Activated gamma-delta T cell treated with anti-CD3 and anti-CD28 coated beads, Interleukin-2, amount 50 U/mL, for 16 hours (primary cell): ENCODE data around the gene USP47.

Source experiments
- DNase-seq: peaks from one replicate; pipeline ENCODE4 v3.0.0-alpha.2; 2020; ENCODE audit warnings: low read depth

The USP47 gene

DNA sequence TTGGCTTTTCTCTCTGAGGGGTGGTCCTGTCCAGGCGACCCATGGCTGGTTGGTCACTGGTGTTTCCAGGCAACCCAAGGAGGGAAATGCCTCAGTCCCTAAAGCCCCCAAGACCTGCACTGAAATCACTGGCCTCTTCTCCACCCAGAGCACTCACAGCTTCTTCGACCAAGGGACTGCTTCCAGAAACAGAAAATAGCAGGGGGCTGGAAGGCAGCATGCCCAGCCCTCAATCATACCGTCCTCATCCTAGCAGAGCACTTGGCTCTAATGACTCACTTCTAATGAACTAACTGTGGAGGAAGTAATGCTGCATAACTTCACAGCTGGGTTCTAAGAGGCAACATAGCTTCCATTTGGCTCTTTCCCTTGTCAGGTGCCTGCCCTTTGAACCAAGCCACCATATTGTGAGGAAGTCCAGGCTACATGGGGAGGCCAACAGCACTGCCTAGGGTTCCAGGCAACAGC, 139.1 kb downstream of the USP47 start:
- no peak for DNase-seq

DNA sequence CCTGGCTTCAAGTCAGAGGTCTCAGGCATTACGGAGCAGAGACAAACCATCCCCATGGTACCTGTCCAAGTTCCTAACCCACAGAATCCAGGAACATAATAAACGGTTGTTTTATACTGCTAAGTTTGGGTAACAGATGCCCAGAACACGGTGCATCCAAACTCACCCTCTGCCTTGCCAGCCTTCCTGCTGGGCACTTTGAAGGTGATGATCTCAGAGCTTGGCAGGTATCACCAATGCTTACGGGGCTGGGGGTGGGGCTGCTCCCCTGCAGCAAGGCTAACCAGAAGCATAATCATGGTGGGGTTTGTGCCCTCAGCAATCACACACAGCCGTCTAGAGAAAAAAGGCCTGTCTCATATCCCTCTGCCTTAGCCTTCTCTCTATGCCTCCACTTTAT, 139.6 kb downstream of the USP47 start:
- DNase-seq: no peak

DNA sequence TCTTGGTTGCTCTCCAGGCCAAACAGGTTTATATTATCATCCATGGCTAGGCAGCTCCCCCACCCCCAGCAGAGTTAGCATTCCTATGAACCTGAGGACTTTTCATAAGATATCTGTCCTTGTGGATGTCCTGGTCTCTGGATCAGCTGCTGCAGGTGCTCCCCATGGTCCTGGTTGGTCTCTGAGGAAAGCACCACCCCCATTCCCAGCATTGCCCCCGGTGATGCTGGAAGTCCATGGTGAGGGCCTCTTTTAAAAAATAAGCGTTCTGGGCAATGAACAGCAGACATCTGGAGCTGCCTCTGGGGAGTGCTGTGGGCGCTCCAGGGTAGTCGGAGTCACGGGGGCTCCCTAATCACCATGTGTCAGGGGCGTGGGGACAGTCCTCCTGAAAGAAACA, 140.1 kb downstream of the USP47 start:
- no peak for DNase-seq

DNA sequence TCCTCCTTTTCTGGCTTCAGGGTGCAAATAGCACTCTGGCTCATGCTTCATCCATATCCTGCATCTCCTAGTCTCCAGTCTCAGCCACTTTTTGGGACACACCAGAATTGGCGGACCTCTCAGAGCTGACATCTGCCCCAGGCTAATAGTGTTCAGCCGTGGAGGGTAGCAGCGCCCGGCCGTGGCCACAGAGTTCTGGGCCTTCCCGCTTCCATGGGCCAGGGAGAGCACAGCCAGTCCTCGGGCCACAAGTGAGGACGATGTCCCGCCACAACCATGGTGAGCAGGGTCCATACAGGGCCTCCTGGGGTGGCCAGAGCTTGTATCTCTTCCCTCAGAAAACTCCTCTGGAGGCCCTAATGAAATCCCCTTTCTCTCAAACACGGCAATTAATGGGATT, 140.7 kb downstream of the USP47 start:
- DNase-seq: no peak

DNA sequence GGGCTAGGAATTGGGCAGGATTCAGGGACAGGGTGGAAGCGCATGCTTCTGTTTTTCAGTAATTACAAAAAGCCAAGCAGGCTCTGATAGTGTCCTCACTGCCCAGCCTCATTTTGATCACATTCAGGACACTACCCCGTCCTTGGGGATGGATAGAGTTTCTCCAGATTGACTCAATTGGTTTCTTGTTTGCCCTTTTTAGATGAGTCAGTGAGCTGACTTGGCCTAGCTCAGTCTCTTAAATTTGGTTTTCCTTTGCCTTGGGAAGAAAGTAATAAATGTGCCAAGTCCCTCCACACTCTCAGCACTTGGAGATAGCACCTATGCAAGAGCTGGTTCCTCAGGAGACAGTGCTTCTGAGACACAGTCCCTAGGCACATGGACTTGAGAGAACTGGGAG, 141.2 kb downstream of the USP47 start:
- DNase-seq: no peak

DNA sequence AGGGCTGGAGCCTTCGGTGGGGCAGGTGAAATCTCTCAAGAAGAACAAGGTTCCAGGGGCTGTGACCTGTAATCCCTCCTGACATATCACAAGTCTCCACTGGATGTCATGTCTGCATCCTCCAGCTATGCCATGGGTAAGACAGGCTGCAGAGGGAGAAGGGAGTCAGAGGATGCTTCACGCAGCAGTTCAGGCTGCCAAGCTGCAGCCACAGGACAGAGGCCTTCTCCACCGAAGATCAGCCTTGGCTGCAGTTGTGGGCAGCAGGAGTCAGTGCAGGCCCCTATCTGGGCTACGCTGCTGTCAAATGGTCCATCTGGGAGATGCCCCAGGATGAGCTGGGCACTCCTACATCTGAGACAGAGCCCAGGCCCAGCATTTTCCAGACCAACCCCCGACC, 141.7 kb downstream of the USP47 start:
- DNase-seq: no peak

DNA sequence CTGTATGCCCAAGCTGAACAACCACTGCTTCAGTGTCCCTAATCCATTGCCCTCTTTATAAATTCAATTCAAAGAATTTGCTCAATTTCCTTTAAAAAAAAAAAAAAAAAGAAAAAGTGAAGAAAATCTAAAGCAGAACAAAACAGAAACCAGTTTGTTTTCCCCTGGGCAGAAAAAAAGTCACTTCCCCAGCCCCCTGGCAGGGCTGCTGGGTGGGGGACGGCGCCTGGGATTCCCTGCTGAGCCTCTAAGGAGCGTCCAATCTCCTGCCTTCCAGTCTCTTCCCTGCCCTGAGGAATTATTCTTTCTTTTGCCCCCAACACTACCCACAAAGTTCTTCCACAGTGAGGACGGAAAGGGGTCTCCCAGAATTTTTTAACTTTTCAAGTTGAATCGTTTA, 142.8 kb downstream of the USP47 start:
- DNase-seq: no peak

DNA sequence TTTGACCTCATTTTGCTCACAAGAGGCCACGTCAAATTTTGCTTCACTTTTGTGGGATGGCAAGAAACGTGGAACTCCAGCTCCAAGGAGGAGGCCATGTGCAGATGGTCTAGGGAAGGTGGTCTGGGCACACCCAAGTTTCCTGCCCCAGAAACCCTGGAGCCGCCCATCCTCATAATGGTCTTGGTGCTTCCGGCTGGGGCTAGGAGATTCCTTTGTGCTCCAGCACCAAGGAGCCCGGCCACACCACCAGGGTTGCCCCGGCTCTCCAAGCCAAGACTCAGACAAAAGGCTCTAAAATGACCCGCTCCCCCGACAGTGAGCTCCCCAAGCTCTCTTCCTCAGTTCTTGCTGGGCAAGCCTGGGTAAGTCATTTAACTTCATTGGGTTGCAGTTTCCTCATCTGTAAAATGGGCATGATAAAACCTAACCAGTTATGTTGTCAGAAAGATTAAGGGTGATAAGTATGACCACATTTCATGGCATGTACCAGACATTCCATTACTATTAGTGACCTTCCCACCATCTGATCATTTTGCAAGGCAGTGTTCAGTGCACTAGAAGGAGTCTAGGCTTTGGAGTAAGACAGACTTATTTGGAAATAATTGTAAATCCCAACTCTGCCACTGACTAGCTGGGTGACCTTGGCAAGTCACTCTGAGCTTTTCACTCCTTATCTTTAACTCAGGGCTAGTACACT, 143.4 kb downstream of the USP47 start:
- DNase-seq: no peak

DNA sequence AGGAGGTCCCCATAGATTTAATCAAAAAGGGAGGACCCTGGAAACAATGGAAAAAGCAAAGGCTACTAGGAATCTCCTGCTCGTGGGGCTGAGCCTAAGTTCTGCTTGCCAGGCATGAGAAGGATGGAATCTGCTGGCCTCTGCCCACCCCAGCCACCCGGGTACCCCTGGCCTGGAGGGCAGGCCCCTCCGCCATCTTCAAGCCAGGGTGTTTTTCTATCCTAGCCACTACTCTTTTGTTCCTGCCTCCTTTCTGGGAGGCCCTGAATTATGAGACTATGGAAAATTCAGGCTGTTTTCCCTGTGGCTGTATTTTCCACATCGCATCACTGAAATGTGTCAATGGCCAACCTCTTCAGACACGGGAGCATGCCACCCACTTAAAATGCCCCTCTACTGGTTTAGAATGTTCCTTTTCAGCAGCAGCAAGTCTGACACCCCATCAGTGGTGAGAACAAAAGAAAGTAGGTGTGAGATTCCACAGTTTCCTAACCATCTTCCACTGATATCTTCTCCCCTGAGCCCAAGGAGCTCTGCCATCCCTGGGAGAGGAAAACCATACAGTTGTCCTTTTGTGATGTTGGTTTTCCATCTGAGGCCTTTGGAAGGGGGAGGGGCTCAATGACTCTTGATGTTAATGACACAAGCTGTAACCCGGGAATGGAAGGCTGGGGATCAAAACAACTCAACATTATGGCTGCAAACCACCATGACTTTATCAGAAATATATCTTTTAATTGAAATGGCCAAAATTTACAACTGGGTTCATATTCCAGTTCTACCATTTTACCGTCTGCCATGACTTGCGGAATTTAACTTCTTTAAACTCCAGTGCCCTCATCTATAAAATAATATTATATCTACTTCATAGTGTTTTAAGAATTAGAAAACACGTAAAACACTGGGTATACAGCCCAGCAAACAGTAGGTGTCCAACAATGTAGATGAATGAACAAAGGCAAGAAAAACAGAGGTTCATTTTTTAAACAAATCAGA, 144.5 kb downstream of the USP47 start:
- no peak for DNase-seq

DNA sequence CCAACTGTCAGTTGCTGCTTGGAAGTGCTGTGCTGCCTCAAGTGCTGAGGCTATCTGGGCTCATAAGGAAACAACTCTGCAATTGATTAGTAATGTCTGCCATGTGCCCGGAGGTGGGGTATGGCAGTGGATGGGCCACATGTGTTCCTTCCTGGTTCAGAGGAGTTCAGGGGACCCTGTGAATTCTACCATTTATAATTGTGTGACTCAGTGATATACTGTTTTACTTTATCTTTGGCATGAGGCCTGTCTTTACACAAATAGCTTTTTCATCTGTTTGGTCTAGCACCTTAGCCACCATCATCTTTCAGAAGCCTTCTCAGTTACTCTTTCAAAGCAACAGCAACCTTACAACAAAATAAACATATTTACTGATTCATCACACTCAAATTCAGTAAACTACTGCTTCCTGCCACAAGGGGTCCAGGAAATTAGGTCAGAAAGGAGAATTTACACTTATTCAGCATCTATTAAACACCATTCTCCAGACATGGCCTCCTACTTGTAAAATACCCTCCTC, 145.8 kb downstream of the USP47 start:
- DNase-seq: no peak

DNA sequence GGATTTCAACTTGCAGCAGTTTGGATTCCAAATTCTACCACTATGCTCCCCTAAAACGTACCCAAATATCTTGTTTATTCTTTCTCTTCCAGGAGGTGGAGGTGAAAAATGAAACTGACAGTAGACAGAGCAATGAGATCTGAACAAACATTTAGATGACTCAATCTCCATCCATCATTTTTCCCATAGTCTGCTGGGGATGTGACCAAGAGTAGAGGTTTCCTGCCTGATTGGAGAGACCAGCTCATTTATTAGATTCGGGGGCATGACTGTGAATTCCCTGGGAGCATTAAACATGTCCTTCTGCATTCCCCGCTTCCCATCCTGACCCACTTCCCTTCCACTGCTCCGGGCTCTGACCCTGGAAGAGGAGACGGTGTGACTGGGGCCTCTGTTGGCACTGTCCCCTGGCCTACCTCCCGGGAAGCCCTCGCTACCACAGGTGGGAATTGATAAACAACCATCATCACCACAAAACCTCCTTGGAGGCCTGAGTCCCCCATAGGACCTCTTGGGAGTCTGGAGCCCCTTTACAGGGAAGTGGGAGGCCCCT, 146.4 kb downstream of the USP47 start:
- DNase-seq: no peak

DNA sequence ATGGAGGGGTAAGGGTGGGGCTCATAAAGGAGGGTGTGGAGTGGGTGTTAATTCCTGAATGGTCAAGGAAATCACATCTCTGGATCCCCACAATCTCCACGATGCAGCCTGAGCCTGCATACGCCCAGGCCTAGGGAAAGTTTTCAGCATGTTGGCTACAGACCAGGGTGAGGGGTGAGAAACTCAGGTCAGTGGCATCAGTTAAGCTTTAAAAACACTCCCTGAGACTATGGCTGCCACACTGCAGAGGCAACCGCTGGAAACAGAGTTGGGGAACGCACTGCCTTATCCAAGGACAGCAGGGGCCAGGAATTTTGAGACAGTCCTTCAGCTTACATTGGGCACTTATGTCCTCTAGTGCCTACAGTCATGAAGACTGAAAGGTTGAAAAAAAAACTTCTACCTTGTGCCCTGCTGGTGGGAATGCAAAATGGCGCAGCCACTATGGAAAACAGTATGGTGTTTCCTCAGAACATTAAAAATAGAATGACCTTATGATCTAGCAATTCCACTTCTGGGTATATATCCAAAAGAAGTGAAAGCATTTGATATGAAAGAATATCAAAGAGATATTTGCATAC, 147.0 kb downstream of the USP47 start:
- DNase-seq: no peak

DNA sequence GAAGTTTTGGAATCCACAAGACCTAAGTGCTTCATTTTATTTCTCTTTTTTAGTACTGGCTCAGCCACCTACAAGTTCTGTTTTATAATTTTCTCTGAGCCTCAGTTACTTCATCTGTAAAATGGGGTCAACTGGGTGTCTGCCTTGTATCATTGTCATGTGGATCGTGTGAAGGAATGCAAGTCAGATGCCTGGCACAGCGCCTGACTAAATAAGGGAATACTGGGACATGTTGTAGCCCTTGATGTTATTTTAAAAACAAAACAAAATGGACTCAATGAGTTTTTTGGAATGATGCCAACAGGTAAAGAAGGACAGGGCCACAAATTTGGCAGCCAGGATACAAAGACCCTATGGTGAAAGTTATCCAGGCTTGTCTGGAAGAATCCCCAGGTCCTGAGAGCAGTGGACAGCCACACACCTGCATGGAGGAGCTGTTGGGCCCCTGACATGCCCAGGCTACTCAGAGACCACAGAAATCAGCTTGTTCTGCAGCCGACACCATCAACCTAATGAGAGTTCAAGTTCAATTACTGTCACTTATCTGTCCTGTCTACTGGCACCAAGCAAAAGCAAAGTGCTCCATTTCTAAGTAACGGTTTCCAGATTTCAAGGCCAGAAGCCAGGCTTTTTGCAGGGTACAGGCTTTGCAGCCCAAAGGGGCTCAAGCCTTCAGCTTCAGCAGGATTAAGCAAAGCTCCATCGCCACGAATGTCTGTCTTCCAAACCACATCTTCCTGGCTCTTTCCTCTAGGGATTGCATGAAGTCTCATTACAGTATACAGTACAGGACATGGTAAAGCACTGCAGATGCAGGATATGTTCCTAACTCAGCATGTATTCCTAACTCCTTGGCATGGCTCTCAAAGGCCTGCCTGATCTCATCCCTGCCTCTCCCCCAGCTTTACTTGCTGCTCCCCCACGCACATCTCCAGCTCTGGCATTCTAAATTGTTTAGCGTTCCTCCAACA, 148.3 kb downstream of the USP47 start:
- no peak for DNase-seq

DNA sequence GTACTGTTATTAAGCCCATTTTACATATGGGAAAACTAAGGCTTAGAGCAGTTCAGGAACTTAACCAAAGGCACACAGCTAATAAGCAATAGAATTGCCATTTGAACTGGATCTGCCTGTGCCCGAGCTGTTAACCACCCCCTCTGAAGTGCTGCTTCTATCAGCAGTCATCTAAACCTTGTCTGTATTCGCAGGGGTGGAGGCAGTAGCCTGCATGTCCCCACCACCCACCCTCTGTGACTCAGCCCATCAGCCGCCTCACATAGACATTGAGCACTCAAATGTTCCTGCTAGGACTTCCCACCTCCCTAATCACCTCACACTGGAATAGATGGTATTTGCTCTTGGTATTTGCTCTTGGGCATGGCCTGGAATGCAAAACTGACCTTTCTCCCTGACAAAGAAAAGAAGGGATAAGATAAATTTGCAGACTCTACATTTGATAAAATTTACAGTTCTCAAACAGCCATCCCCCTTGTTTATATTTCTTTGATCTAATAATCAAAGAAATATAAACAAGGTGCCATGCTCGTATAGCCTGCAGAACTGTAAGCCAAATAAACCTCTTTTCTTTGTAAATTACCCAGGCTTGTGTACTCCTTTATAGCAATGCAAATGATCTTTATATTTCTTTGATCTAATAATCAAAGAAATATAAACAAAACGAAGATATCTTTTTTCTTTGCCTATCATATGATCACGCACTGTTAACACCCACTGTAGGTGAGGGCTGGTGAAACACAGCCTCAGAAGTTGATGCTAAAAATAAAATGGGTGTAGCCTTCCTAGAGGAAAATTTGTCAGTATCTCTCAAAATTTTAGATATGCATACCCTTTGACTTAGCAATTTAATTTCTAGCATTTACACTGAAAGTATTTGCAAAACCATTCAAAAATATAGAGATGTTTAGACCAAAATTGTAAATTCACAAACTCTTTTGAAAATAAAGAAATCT, 150.8 kb downstream of the USP47 start:
- no peak for DNase-seq

DNA sequence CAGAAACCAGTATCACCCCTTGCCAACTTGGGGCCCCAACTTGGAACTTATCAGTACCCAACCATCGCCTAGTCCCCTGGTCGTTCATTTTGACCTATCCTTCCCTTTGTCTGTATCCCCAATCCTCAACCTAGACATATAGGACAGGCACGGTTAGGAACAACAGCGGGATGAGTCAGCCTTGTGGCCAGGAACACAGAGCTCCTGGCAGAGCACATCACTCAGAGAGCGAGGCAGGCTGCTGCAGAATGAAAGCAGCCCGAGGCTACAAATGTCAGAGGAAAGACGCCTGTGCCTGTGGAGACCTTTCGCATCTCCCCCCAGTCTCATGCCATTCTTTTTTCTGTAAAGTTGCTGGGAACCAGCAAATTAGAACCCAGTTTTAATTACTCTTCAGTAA, 152.1 kb downstream of the USP47 start:
- no peak for DNase-seq

DNA sequence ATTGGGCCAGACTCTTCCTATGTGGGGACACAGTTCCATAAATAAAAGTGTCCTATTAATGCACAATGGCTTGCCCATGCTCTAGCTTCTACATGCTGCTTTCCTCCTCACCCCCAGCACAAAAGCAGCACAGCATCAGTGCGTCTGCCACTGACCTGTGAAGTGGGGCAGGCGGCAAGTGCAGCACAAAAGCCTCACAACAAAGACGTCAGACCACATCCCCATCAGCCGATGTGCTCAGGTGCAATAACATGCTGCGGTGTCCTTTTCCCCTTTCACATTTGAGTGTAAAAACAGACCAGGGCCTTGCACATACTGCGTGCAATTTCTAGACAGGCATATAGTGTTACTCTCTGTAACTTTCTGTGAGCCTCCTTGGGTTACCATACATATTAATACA, 153.8 kb downstream of the USP47 start:
- DNase-seq: peak; percentile 31

DNA sequence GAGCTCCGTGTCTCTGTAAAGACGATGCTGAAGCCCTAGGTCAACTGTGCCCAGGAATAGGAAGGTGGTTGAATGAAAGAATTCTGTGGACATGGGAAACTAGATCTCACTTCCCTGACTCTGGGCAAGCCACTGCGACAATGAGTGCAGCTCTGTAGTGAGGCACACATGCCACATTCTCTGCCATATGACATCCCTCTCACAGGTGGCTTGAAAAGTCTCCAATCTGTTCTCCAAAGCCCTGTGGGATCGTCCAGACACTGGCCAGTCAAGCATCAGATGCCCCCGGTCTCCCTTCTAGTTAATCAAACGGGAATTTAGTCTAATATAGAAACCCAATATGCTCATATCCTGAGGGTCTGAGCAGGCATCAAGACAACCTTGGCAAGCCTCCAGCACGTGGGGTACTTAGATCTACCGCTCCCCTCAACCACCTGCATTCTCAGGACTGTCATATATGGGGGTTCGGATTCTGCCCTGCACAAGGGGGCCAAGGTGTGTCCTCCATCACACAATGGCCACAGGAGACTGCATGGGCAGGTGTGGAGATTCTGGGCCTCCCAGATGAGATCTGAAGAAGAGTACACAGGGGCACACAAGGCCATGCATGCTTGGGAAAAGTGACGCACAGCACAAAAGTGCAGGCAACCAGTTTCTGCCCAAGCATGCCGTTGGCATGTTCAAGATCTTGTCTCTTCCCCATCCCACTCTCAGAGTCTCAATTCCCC, 154.7 kb downstream of the USP47 start:
- no peak for DNase-seq

DNA sequence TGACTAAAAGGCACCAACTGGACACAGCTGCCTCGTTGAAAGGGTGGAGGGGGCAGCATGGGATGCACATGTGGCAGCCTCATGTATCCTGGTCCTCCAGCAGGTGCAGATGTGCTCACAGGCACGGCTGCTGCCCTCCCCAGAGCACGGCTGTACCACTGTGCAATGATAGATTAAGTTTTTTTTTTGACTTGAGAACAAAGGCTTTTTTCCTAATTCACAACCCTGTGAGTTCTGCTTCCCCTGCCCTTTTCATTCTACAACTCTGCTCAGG, 155.2 kb downstream of the USP47 start:
- DNase-seq: no peak

DNA sequence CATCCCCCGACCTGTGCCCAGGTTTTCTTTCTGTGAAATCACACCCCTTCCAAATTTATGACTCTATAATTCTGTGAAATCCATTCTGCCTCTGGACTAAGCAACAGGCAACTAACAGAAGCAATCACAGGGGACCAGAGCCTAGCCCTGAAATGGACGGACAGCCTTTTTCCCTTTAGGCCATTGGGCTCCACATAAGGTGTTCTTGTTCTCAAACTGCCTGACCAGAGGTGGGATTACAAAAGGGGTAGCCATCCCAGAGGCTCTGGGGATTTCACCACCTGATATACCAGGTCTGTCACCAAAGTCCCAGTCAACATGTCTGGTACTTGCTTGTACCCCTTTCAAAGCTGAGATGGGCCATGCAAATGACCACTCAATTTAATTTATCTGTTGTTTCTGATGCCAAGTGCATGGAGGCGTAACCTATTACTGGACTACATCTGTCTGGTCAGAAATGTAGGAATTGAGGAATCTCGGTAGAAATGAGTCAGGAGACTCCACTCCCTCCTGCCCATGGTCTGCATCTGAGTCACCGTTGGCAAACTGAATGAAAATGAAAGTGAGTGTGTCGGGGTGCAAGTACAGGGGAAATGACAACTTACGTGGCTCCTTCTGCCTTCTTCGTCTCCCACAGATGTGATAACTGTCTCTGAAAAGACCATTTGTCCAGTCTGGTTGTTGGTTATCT, 156.5 kb downstream of the USP47 start:
- no peak for DNase-seq
